ENCODE results near the gene TOLLIP.
"Not testable (repeated sequence)": the region's sequence is repeated elsewhere in the genome, so short reads cannot be mapped to it uniquely, and the experiment has no call there.

Gene TOLLIP

GRCh38 chr11:1348146-1348795 is 38.8 kb upstream of the TOLLIP start:
- Histone ChIP-seq H3K36me3 (ENCODE audit: insufficient read depth, low read length) (no peaks in the 10 kb centered on the region), H3K4me3 (ENCODE audit: low read depth, low read length, poor library complexity, severe bottlenecking) (no peak overlapping the region), H3K9ac (ENCODE audit: low read length) (no peak overlapping the region), H2AFZ (ENCODE audit: low read length) (no peak overlapping the region), H3K4me1 (ENCODE audit: insufficient read depth, low read length, severe bottlenecking) (no peaks in the 10 kb centered on the region), H3F3A (ENCODE audit: insufficient read depth, low read length) (no peaks in the 10 kb centered on the region), H3K27me3 (ENCODE audit: insufficient read depth, low read length) (no peaks in the 10 kb centered on the region), H3K9me2 (ENCODE audit: low read depth, low read length) (no peaks in the 10 kb centered on the region), H3K4me2 (ENCODE audit: low read length) (no peak overlapping the region), H3K79me2 (ENCODE audit: insufficient read depth, low read length) (no peaks in the 10 kb centered on the region), H3K9me3 (ENCODE audit: low read length) (no peaks in the 10 kb centered on the region), H3K27ac (ENCODE audit: low read depth, low read length, poor library complexity, severe bottlenecking) (no peak overlapping the region), H4K20me1 (ENCODE audit: insufficient read depth, low read length) (no peaks in the 10 kb centered on the region)
- TF ChIP-seq CTCF (IDR thresholded peaks at IDR 0.05; ENCODE audit: low read length) (no peak), EZH2 (IDR thresholded peaks at IDR 0.05; ENCODE audit: borderline replicate concordance, low read length) (no peak)

GRCh38 chr11:1347411-1347999 is 38.1 kb upstream of the TOLLIP start:
- H3K27ac ChIP-seq (ENCODE audit: low read depth, low read length, poor library complexity, severe bottlenecking); H3K27me3 ChIP-seq (ENCODE audit: insufficient read depth, low read length); H3K36me3 ChIP-seq (ENCODE audit: insufficient read depth, low read length); H2AFZ ChIP-seq (ENCODE audit: low read length); H3K4me2 ChIP-seq (ENCODE audit: low read length); H3K4me3 ChIP-seq (ENCODE audit: low read depth, low read length, poor library complexity, severe bottlenecking); H3K9me2 ChIP-seq (ENCODE audit: low read depth, low read length); H3K4me1 ChIP-seq (ENCODE audit: insufficient read depth, low read length, severe bottlenecking); H4K20me1 ChIP-seq (ENCODE audit: insufficient read depth, low read length); H3F3A ChIP-seq (ENCODE audit: insufficient read depth, low read length); H3K9ac ChIP-seq (ENCODE audit: low read length); H3K9me3 ChIP-seq (ENCODE audit: low read length); H3K79me2 ChIP-seq (ENCODE audit: insufficient read depth, low read length): not testable (repeated sequence)

GRCh38 chr11:1346669-1347390 is 37.4 kb upstream of the TOLLIP start:
- no peaks in the 10 kb centered on the region for H4K20me1 ChIP-seq (ENCODE audit: insufficient read depth, low read length)
- no peaks in the 10 kb centered on the region for H3K27me3 ChIP-seq (ENCODE audit: insufficient read depth, low read length)
- no peak overlapping the region for H3K9ac ChIP-seq (ENCODE audit: low read length)

More at GRCh38 chr11:1346669-1347390, 37.4 kb upstream of the TOLLIP start:
- no peaks in the 10 kb centered on the region for H3K9me3 ChIP-seq (ENCODE audit: low read length)
- H3K9me2 ChIP-seq (ENCODE audit: low read depth, low read length), result no peaks in the 10 kb centered on the region
- no peaks in the 10 kb centered on the region for H3F3A ChIP-seq (ENCODE audit: insufficient read depth, low read length)
- no peak overlapping the region for H3K27ac ChIP-seq (ENCODE audit: low read depth, low read length, poor library complexity, severe bottlenecking)
- no peak overlapping the region for H3K4me2 ChIP-seq (ENCODE audit: low read length)
- no peak overlapping the region for H3K4me3 ChIP-seq (ENCODE audit: low read depth, low read length, poor library complexity, severe bottlenecking)
- H2AFZ ChIP-seq (ENCODE audit: low read length), result no peak overlapping the region
- H3K36me3 ChIP-seq (ENCODE audit: insufficient read depth, low read length), result no peaks in the 10 kb centered on the region
- no peak for TF ChIP-seq EZH2 (IDR thresholded peaks at IDR 0.05; ENCODE audit: borderline replicate concordance, low read length)
- TF ChIP-seq CTCF (IDR thresholded peaks at IDR 0.05; ENCODE audit: low read length), result no peak
- H3K4me1 ChIP-seq (ENCODE audit: insufficient read depth, low read length, severe bottlenecking), result no peaks in the 10 kb centered on the region
- no peaks in the 10 kb centered on the region for H3K79me2 ChIP-seq (ENCODE audit: insufficient read depth, low read length)

Measured in OCI-LY1 (cell line).